ENCODE results near the gene UBXN4. TPM values are rescaled to one million over a fixed set of nuclear protein-coding genes. Genes with fewer than 3 reads are reported as not detected.

UBXN4 gene
- total and polyA plus RNA-seq, 10 donors = 36.6 to 101 (median 89.1) TPM

- DNase-seq = no peak
- H3K4me3 ChIP-seq = no peak overlapping the region
- WGBS, 5 donors = 23 to 40% (median 32%) methylated on average over 6 to 11 of the region's 11 CpGs
- H3K27me3 ChIP-seq (replicated peaks in 1 of 7) = peaks cover 0 to 8% (median 0%) of the 10 kb centered on the region in 7 donors
- H3K9me3 ChIP-seq = peaks cover 3 to 16% (median 13%) of the 10 kb centered on the region in 8 donors
- no peaks in the 10 kb centered on the region for H3K36me3 ChIP-seq
- no peak for TF ChIP-seq POLR2AphosphoS5 (IDR thresholded peaks at IDR 0.05)
- no peak for TF ChIP-seq POLR2A (IDR thresholded peaks at IDR 0.05)
- no peak for TF ChIP-seq CTCF (IDR thresholded peaks at IDR 0.05 in 8 of 11, conservative IDR thresholded peaks at IDR 0.05 in 3 of 11)
- peaks cover 0 to under 1% (median 0%) of the 10 kb centered on the region in 6 donors for H3K4me1 ChIP-seq
- no peak overlapping the region for H3K27ac ChIP-seq
- intact Hi-C loops (cut with DNase I; ENCODE audit: low total_unique reads) = no loop called here
Observed at GRCh38 chr2:135825550-135826176, 84.0 kb downstream of the UBXN4 start.

GRCh38 chr2:135826544-135826943 lies 84.9 kb downstream of the UBXN4 start:
- no peak for TF ChIP-seq POLR2A (IDR thresholded peaks at IDR 0.05)
- Histone ChIP-seq H3K27ac (no peak overlapping the region), H3K4me1 (no peaks in the 10 kb centered on the region), H3K9me3 (peaks cover 3 to 16% (median 13%) of the 10 kb centered on the region in 8 donors), H3K4me3 (no peak overlapping the region), H3K27me3 (replicated peaks in 1 of 7) (peaks cover 0 to 17% (median 0%) of the 10 kb centered on the region in 7 donors), H3K36me3 (no peaks in the 10 kb centered on the region)
- WGBS, 5 donors = 83 to 99% (median 96%) methylated on average over 6 of the region's 6 CpGs
- intact Hi-C loops (cut with DNase I; ENCODE audit: low total_unique reads) = no loop called here
- DNase-seq = no peak

GRCh38 chr2:135829378-135830135 lies 87.9 kb downstream of the UBXN4 start:
- no peaks in the 10 kb centered on the region for H3K9me3 ChIP-seq
- WGBS, 5 donors = 88 to 94% (median 93%) methylated on average over 13 of the region's 13 CpGs
- H3K4me1 ChIP-seq = peaks cover 0 to 7% (median 0%) of the 10 kb centered on the region in 6 donors
- H3K36me3 ChIP-seq = no peaks in the 10 kb centered on the region
- intact Hi-C loops (cut with DNase I; ENCODE audit: low total_unique reads) = no loop called here
- no peak overlapping the region for H3K27ac ChIP-seq
- TF ChIP-seq POLR2A (IDR thresholded peaks at IDR 0.05) (no peak), POLR2AphosphoS5 (IDR thresholded peaks at IDR 0.05) (no peak), CTCF (IDR thresholded peaks at IDR 0.05 in 8 of 11, conservative IDR thresholded peaks at IDR 0.05 in 3 of 11) (no peak)
- peaks cover 0 to 17% (median 0%) of the 10 kb centered on the region in 7 donors for H3K27me3 ChIP-seq (replicated peaks in 1 of 7)
- no peak overlapping the region for H3K4me3 ChIP-seq
- no peak for DNase-seq

- intact Hi-C loops (cut with DNase I; ENCODE audit: low total_unique reads) = no loop called here
- Histone ChIP-seq H3K9me3 (no peaks in the 10 kb centered on the region), H3K27ac (no peak overlapping the region), H3K27me3 (replicated peaks in 1 of 7) (peaks cover 0 to 12% (median 0%) of the 10 kb centered on the region in 7 donors), H3K4me1 (peaks cover 0 to 7% (median 0%) of the 10 kb centered on the region in 6 donors), H3K36me3 (no peaks in the 10 kb centered on the region), H3K4me3 (no peak overlapping the region)
- 79 to 85% (median 84%) methylated on average over 14 of the region's 14 CpGs for WGBS, 5 donors
- TF ChIP-seq POLR2AphosphoS5 (IDR thresholded peaks at IDR 0.05) (no peak), POLR2A (IDR thresholded peaks at IDR 0.05) (no peak), CTCF (IDR thresholded peaks at IDR 0.05 in 8 of 11, conservative IDR thresholded peaks at IDR 0.05 in 3 of 11) (no peak)
- DNase-seq = no peak
Observed at GRCh38 chr2:135831180-135831812, 89.6 kb downstream of the UBXN4 start.

Data from spleen (tissue), 11 donors.